GM18502 (cell line): ENCODE data around the gene EYA2.

ENCODE experiments used
- ATAC-seq: cut with Tn5 transposase; IDR thresholded peaks from one replicate; pipeline ENCODE4 v1.9.1; 2021; ENCODE audit warnings: mild to moderate bottlenecking; ENCODE audit not compliant: unreplicated experiment, poor library complexity

EYA2 gene

GRCh38 chr20:47125508-47125757 lies 230.8 kb downstream of the EYA2 start:
- ATAC-seq: no peak

GRCh38 chr20:47125758-47126591 lies 231.3 kb downstream of the EYA2 start:
- ATAC-seq: no peak

- no peak for ATAC-seq
Observed at GRCh38 chr20:47126709-47127108, 232.1 kb downstream of the EYA2 start.

- ATAC-seq: no peak
Observed at GRCh38 chr20:47127546-47127945, 232.9 kb downstream of the EYA2 start.

- no peak for ATAC-seq
Observed at GRCh38 chr20:47127999-47128398, 233.4 kb downstream of the EYA2 start.

- no peak for ATAC-seq
Observed at GRCh38 chr20:47129306-47129705, 234.7 kb downstream of the EYA2 start.

GRCh38 chr20:47133809-47134456 lies 239.3 kb downstream of the EYA2 start:
- ATAC-seq: no peak

- no peak for ATAC-seq
Observed at GRCh38 chr20:47136782-47137181, 242.1 kb downstream of the EYA2 start.

GRCh38 chr20:47137231-47137870 lies 242.7 kb downstream of the EYA2 start:
- ATAC-seq: no peak

GRCh38 chr20:47139934-47140535 lies 245.4 kb downstream of the EYA2 start:
- no peak for ATAC-seq

GRCh38 chr20:47141350-47141921 lies 246.8 kb downstream of the EYA2 start:
- no peak for ATAC-seq

GRCh38 chr20:47141941-47142773 lies 247.5 kb downstream of the EYA2 start:
- ATAC-seq: no peak

GRCh38 chr20:47142774-47143170 lies 248.1 kb downstream of the EYA2 start:
- no peak for ATAC-seq

- ATAC-seq: no peak
Observed at GRCh38 chr20:47143657-47144056, 249.0 kb downstream of the EYA2 start.

- ATAC-seq: no peak
Observed at GRCh38 chr20:47144463-47144862, 249.8 kb downstream of the EYA2 start.

GRCh38 chr20:47146686-47147085 lies 252.0 kb downstream of the EYA2 start:
- ATAC-seq: no peak

GRCh38 chr20:47148059-47148458 lies 253.4 kb downstream of the EYA2 start:
- ATAC-seq: no peak

- ATAC-seq: no peak
Observed at GRCh38 chr20:47149939-47150338, 255.3 kb downstream of the EYA2 start.

- no peak for ATAC-seq
Observed at GRCh38 chr20:47150403-47151152, 255.9 kb downstream of the EYA2 start.
